NCI-H1105 treated with DMSO at 0.1 percent for 48 hours (cell line): ENCODE results near the gene SMIM36.
"Not testable (repeated sequence)": the region's sequence is repeated elsewhere in the genome, so short reads cannot be mapped to it uniquely, and the experiment has no call there.

Source experiments
- DNase-seq: peaks from one replicate; lab custom pipeline; 2025; lab: John Stamatoyannopoulos, UW

The SMIM36 gene

DNA sequence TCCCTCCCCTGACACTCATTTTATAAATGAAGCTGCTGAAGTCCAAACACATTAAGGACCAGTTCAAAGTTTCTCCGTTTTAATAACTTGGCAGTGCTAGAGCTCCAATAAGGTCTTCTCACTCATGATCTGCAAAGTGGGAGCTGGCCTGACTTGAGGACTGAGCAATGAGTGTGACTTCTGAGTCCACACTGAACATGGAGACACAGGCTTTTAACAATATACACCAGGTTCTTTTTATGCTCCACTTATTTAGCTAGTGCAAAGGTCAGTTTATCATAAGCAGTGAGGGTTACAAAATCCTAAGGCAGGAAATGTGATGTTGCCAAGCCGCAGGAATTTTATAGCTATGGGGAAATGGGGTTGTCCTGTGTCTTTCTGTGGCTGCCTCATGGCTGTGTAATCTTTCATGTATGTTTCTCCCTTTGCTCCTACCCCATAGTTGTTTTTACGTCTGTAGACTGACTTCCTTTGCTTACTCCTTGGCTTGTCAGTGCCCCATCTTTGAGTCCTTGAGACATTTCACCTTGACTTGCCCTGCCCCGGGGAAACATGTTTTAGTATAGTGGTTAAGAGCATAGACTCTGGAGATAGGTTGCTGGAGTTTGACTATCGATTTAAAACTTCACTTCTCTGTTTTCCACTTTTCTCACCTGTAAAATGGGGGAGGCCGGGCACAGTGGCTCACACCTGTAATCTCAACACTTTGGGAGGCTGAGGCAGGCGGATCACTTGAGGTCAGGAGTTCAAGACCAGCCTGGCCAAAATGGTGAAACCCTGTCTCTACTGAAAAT is 77.4 kb downstream of the SMIM36 start:
- DNase-seq = no peak

DNA sequence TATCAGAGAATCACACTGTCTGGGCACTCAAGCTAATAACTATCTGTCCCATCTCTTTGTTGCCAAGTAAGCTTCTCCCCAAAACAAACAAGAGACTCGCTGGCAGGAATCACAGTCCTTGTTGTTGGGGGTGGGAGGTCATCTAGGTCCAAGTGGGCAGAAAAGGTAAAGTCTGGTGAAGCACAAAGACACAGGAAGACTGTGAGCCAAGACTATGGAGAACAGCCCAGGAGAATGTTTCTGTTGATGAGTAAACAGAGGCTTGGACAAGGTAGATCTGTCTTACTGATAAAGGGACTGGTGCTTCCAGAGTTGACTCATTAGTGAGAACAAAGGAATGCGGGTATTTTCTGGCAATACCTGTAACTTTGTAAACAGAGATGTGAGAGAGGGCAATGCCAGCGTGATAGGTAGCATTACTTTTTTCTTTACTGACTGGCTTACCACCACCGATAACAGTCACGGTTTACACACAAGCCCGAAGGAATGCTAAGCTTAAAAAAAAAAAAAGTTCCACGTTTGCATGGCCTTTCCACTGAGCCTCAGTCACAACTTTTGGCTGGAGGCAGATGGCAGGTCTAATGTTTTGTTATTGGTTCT is 78.1 kb downstream of the SMIM36 start:
- DNase-seq = no peak

DNA sequence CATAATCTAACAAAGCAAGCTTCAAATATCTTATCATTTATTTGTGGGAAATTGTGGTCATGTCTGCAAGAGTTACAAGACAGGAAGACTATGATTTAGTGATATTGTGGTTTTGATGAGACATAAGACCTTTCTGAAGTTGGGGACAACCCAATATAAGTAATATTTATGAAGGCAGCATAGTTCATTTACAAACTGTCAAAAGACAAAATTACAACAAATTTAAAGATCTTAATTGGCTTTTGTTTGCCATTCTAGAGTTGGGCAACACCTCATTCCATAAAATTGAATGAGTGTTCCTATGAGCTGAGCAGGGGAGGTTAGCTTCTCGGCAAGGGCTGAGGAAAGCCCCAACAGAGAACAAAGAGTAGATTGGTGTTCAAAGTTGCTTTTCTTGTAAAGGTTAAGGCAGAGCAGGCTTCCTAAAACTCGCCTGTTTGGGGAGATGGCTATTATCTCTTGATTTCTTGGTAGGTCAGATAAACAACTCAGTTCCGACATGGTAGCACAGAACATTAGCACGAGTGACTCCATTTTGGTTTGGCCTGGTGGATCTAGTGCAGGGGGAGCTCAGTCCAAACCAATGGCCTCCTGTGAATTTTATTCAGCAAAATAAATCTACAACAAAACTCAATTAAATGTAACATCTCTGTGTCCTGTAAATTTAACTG is 78.8 kb downstream of the SMIM36 start:
- DNase-seq = no peak

DNA sequence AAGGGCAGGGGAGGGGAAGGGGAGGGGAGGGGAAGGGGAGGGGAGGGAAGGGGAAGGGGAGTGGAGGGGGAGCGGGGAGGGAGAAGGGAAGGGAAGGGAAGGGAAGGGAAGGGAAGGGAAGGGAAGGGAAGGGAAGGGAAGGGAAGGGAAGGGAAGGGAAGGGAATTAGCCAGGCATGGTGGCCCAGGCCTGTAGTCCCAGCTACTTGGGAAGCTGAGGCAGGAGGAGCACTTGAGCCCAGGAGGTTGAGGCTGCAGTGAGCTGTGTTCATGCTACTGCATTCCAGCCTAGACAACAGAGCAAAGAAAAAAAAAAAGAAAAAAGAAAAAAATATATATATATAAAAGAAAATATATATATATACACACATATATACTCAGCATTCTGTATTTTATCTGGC is 79.3 kb downstream of the SMIM36 start:
- DNase-seq = not testable (repeated sequence)

DNA sequence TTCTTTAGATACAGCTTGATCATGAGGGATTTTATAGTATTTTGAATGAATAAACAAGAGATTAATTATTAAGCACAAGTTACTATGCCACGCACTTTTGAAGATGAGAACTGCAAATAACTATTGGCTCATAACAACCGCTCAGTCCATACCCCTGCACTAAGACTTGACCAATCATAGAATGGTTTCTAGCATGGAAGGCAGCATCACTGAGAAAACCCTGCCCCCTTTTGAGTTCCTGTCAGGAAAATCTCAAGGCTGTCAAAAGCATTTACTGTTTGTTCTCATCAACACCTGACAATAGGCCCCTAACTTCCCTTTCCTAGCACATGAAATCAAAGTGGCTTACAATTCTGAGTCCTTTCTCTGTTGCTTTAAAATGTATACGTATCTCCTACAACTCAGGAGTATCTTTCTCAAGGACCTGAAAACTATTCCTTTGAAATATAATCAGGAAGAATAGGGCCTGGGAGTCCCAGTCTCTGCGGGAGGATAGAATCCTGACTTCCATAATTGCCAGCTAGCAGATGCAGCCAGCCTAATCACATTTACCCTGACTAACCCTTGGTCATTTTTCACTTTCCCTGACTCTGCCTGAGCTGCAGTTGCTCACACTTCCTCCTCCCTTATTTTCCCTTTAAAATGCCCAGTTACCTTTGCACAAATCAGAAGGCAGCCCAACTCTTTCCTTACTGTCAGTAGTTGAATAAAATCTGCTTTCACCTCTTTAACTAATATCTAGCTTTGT is 80.5 kb downstream of the SMIM36 start:
- no peak for DNase-seq

DNA sequence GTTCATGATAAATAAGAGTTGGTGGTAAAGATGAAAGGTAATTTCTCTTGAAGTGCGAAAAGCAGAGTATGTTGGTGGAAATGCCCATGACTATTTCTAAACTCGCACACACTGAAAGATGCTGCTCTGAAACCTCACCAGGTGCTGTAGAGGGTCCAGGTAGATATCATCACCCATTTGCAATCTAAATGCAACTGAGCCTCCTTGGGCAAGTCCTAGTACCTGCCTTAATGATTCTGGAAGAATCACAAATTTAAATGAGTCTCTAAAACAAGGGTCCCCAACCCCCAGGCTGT is 83.7 kb downstream of the SMIM36 start:
- DNase-seq = no peak

GRCh38 chr17:55426851-55427586 is 84.2 kb downstream of the SMIM36 start:
- no peak for DNase-seq

DNA sequence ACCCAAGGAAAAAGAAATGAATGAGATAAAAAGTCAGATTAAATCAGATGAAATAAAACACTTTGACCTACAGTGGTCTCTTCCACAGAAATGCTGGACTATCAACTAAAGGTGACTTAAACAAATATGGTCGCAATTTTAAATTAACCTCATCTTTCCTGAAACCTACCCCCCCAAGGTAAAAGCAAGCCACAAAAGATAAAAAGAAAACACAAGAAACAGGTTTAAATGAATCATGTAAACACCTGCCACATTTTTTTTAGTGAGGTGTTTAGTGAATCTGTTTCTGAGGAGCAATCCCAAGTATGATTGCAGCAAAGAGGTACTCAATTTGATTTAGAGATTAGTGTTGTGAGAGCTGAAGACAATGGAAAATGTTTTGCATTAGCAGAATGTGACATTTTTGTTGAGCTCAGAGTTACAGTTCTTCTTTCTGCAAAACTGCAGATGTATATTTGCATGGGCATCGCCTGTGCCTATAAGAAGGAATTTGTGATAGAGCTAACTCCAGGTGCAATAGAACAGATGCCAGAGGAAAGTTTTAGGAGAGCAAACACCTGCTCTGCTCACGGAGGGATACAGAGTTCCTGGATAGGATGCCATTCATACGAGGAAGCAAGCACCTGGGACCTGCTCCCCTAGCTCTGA is 86.2 kb downstream of the SMIM36 start:
- no peak for DNase-seq

GRCh38 chr17:55423535-55423934 is 87.7 kb downstream of the SMIM36 start:
- DNase-seq = no peak

- DNase-seq = not testable (repeated sequence)
Measured at GRCh38 chr17:55422828-55423164, 88.5 kb downstream of the SMIM36 start.

GRCh38 chr17:55421179-55421934 is 89.9 kb downstream of the SMIM36 start, which contains the start of gene MMD:
Gene MMD, minus strand, starts transcription at chr17:55421835. Its CDS starts 140 bp downstream, at chr17:55421695.
- no peak for DNase-seq

GRCh38 chr17:55420776-55421178 is 90.5 kb downstream of the SMIM36 start:
- no peak for DNase-seq

DNA sequence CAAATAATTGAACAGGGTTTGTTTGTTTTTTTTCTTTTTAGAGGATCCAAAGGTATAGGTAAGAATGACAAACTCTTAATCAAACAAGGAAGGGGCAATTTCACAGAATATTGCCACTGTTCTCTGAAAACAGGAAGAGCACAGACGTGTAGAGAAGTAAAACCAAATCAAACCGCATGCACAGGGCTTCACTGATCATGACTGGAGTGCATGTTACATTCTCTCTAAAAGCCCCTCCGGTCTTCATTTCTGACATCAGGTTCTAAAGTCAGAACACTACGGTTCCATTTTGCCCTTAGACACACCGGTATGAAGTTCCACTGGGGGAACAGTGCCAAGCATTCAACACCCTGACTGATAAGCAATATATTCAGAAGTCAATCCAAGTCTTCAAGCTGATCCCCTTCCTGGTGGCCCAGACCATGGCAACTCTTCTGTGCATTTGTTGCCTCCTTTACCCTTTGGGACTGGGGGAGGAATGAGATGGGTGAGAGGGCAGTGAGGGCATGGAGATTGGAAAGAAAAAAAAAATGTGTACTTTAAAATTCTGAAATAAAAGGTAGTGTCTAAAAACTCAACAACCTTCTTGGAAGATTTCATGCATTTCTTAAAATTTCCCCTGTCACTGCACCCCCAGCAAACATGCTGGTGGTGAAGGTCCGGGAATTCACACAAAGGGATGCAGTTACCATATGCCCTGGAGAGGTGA is 91.0 kb downstream of the SMIM36 start:
- no peak for DNase-seq

DNA sequence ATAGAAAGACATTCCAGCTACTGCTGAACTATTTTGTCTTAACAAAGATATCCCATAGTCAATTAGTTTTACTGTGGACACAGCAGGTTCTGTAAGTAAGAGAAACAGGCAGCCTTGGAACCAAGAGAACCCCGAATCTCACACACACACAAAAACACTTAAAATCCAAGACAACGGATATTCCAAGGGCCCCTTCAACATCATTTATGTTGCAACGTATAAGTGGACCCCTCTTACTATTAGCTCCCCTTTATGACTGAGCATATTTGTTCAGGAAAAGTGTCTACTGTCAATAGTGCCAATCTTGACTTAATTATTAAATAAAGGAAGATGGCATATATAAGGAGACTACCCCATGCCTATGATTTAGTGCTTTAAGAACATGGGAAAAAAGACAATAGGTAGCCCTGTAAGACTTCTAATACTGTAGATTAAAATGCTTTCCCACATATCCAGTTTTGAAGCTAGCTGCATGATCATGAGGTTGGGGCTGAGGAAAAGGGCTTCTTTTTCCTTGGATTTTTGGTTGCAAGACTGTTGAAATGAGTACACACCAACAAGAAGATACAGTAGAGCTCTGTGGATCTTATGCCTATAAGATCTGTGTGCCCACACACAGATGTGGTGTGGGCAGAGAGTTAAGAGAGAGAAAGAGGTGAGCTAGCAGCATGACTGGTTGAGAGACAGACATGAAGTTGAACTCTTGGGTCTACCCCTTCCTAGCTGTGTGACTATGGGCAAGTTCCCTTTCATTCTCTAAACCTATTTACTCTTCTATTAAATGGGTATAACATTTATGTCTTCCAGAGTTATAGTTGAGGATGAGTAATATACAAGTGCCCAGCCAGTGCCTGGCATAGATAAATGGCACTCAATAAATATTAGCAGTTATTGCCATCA is 92.6 kb downstream of the SMIM36 start:
- no peak for DNase-seq

GRCh38 chr17:55417411-55418268 is 93.6 kb downstream of the SMIM36 start:
- no peak for DNase-seq

DNA sequence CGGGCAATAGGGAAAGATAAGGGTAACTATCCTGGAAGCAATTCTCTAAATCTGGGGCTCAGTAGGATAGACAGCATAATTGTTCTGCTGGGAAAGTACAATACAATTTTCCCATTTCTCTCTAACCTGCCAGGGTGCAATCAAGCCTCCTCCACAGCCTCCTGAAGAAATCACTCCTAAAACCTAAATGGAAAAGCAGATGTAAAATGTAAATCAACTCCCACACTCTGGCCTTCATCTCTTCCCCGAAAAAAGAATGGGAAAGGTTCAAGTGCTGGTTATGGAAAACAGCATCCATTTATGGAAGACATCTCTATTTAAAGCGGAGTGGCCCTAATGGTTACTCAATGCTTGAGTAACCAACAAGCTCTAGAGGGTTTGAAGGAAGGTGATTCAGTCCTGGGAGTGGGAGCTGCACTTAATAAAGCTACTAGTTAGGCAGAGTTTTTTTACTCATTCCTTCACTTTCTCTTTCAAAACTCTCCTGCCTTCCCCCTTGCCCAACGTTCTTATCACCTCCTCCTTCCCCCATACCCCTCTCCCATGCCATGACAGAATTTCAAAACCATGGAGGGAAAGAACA is 94.7 kb downstream of the SMIM36 start:
- no peak for DNase-seq

DNA sequence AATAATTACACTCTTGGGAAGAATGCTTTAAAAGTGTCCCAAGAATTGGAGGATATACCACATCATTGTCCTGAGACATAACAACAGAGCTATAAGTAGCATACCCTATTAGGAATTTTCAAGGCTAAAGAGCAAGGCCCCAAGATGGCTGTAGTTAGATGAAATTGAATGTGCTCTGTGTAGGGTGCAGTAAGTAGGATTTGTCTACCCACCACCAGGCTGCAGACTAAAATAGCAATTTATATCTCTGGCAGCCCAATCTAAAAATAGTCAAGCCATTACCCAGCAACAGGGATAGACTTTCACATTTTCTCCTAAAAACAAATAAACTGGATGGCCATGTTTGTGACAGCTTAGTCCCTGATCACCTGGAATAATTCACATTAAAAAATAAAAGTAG is 95.3 kb downstream of the SMIM36 start:
- DNase-seq = no peak

GRCh38 chr17:55414983-55415382 is 96.3 kb downstream of the SMIM36 start:
- no peak for DNase-seq
